Kidney tubule cell (primary cell): ENCODE measurements around the gene FAM222A.

Experiments used
- DNase-seq: peaks from one replicate; pipeline ENCODE4 v3.0.0-alpha.2; 2018; ENCODE audit warnings: low spot score

The FAM222A gene

GRCh38 chr12:109760031-109760929 is 46.7 kb downstream of the FAM222A start:
- DNase-seq, result no peak

- DNase-seq, result no peak
Measured at GRCh38 chr12:109760930-109761921, 47.6 kb downstream of the FAM222A start.

GRCh38 chr12:109762071-109762672 is 48.5 kb downstream of the FAM222A start:
- no peak for DNase-seq

GRCh38 chr12:109762673-109763191 is 49.1 kb downstream of the FAM222A start:
- no peak for DNase-seq

GRCh38 chr12:109763201-109763841 is 49.7 kb downstream of the FAM222A start:
- peak; percentile 90 for DNase-seq

GRCh38 chr12:109764123-109764522 is 50.5 kb downstream of the FAM222A start:
- no peak for DNase-seq

GRCh38 chr12:109764776-109765445 is 51.3 kb downstream of the FAM222A start:
- DNase-seq, result no peak

- no peak for DNase-seq
Measured at GRCh38 chr12:109765446-109765810, 51.8 kb downstream of the FAM222A start.

- no peak for DNase-seq
Measured at GRCh38 chr12:109766251-109766778, 52.7 kb downstream of the FAM222A start.

GRCh38 chr12:109767456-109767855 is 53.8 kb downstream of the FAM222A start:
- no peak for DNase-seq

GRCh38 chr12:109767991-109768900 is 54.6 kb downstream of the FAM222A start:
- no peak for DNase-seq

- no peak for DNase-seq
Measured at GRCh38 chr12:109768901-109769670, 55.5 kb downstream of the FAM222A start.

- no peak for DNase-seq
Measured at GRCh38 chr12:109770104-109770860, 56.7 kb downstream of the FAM222A start.

GRCh38 chr12:109770861-109771670 is 57.4 kb downstream of the FAM222A start:
- no peak for DNase-seq

GRCh38 chr12:109771746-109772621 is 58.4 kb downstream of the FAM222A start:
- DNase-seq, result no peak
